Measurements from ENCODE around the gene SCP2D1. TPM values are rescaled to one million over a fixed set of nuclear protein-coding genes. Genes with fewer than 3 reads are reported as not detected.

SCP2D1 gene
- total RNA-seq, 1 experiment from 2014 or later = not detected

GRCh38 chr20:18793625-18794427 lies 19.8 kb upstream of the SCP2D1 start:
- ChIA-PET POLR2A (interaction anchor here (0.7 kb wide), 1 partner anchor 46 kb away, joined by 4 read pairs; no protein-coding TSS in a partner anchor), CTCF (no interaction called here), RAD21 (ENCODE audit: low non-redundant PET in 1 of 2, low total read pairs in 2 of 2, uncharacterized antibody in 2 of 2, unreplicated experiment in 2 of 2) (no interaction called here)
- Histone ChIP-seq H4K20me1 (ENCODE audit: insufficient read depth) (no peaks in the 10 kb centered on the region), H3K36me3 (ENCODE audit: control insufficient read depth in 1 of 2, insufficient read depth in 2 of 2, low read length in 2 of 2) (no peaks in the 10 kb centered on the region), H3K4me3 (replicated peaks in 1 of 2; ENCODE audit: low read depth in 1 of 2, low read length in 2 of 2) (peak overlapping the region; percentile 75 to 85), H2AFZ (ENCODE audit: low read depth, low read length, poor library complexity, severe bottlenecking) (peak overlapping the region; percentile 67), H3K9me3 (ENCODE audit: control insufficient read depth in 1 of 2, insufficient read depth in 1 of 2, low read depth in 1 of 2, low read length in 2 of 2) (no peaks in the 10 kb centered on the region), H3K79me2 (ENCODE audit: insufficient read depth, low read length) (no peaks in the 10 kb centered on the region), H3K9ac (ENCODE audit: low read length) (peak overlapping the region; percentile 64), H3K27ac (ENCODE audit: low read depth, low read length) (peak overlapping the region; percentile 21; the same call in 1 of the 2 replicates), H3K4me1 (ENCODE audit: control insufficient read depth in 1 of 2, insufficient read depth in 2 of 2, low read length in 2 of 2) (peaks cover 5 to 6% of the 10 kb centered on the region in 2 experiments; a peak in 2 of 4 replicates), H3K4me2 (ENCODE audit: low read length) (peak overlapping the region; percentile 94), H3K27me3 (ENCODE audit: insufficient read depth, low read length) (peaks cover 8% of the 10 kb centered on the region; the same call in 1 of the 2 replicates), H3K9me2 (ENCODE audit: insufficient read depth) (no peaks in the 10 kb centered on the region)
- no TSS peak for BruUV-seq (replicated peaks)
- ATAC-seq = peak; percentile 96
- intact Hi-C loops (cut with micrococcal nuclease) = no loop called here
- peak; percentile 91 for DNase-seq (ENCODE audit: low read depth, low spot score)
- TF ChIP-seq ATF3 (IDR thresholded peaks at IDR 0.05) = no peak
- TF ChIP-seq RAD21 (IDR thresholded peaks at IDR 0.05; ENCODE audit: low read depth) = peak; percentile 51; the same call in 1 of the 2 replicates
- peak; percentile 59 for TF ChIP-seq SIN3A (IDR thresholded peaks at IDR 0.05; ENCODE audit: low read depth)
- peak; percentile 86 for TF ChIP-seq TCF7L2 (IDR thresholded peaks at IDR 0.05; ENCODE audit: borderline replicate concordance, extremely low read depth, insufficient read depth, insufficient read length)
- no peak; a peak in 1 of 6 replicates for TF ChIP-seq CTCF (IDR thresholded peaks at IDR 0.05 in 2 of 3, conservative IDR thresholded peaks at IDR 0.05 in 1 of 3; ENCODE audit: borderline replicate concordance in 1 of 3, insufficient read depth in 1 of 3, low read depth in 2 of 3, low read length in 2 of 3)
- no peak for TF ChIP-seq SRF (IDR thresholded peaks at IDR 0.05; ENCODE audit: low read depth)
- TF ChIP-seq POLR2A (IDR thresholded peaks at IDR 0.05; ENCODE audit: borderline replicate concordance, extremely low read depth, insufficient read depth, insufficient read length) = peak; percentile 67
- TF ChIP-seq FOSL1 (IDR thresholded peaks at IDR 0.05; ENCODE audit: low read depth) = no peak
- TF ChIP-seq ZBTB33 (IDR thresholded peaks at IDR 0.05; ENCODE audit: extremely low read depth, insufficient replicate concordance, low read length) = no peak
- peak; percentile 26; the same call in 1 of the 2 replicates for TF ChIP-seq ZFX (IDR thresholded peaks at IDR 0.05)
- no peak for TF ChIP-seq JUND (IDR thresholded peaks at IDR 0.05)
- TF ChIP-seq EGR1 (IDR thresholded peaks at IDR 0.05; ENCODE audit: low read depth) = no peak
- TF ChIP-seq CBX3 (IDR thresholded peaks at IDR 0.05; ENCODE audit: low read depth) = peak; percentile 63; the same call in 1 of the 2 replicates
- no peak for TF ChIP-seq CEBPB (IDR thresholded peaks at IDR 0.05; ENCODE audit: low read depth)
- no peak for TF ChIP-seq YY1 (IDR thresholded peaks at IDR 0.05; ENCODE audit: extremely low read depth, insufficient replicate concordance, low read depth, low read length)
- TF ChIP-seq POLR2AphosphoS5 (IDR thresholded peaks at IDR 0.05; ENCODE audit: low read depth, low read length) = peak; percentile 85
- no peak for TF ChIP-seq ZNF274 (IDR thresholded peaks at IDR 0.05; ENCODE audit: low read depth, low read length)
- no peak for TF ChIP-seq REST (IDR thresholded peaks at IDR 0.05; ENCODE audit: low read depth)
- TF ChIP-seq MAX (IDR thresholded peaks at IDR 0.05) = peak; percentile 68
